Type B pancreatic cell (in vitro differentiated cells): ENCODE data around the gene C6orf58. TPM values are rescaled to one million over a fixed set of nuclear protein-coding genes. Genes with fewer than 3 reads are reported as not detected.

Source experiments
- DNase-seq: peaks from one replicate; pipeline ENCODE4 v3.0.0; 2021; ENCODE audit warnings: mixed read lengths; ENCODE audit not compliant: unreplicated experiment; ENCODE audit errors: extremely low spot score
- H3K27ac Mint-ChIP-seq: 2 replicates; pipeline ENCODE4 v1.8.0; 2021; ENCODE audit warnings: mild to moderate bottlenecking, mixed read lengths
- H3K27me3 Mint-ChIP-seq: 2 replicates; pipeline ENCODE4 v1.8.0; 2021; ENCODE audit warnings: mixed read lengths
- H3K36me3 Mint-ChIP-seq: 2 replicates; pipeline ENCODE4 v1.8.0; 2021; ENCODE audit warnings: mixed read lengths
- H3K4me1 Mint-ChIP-seq: one replicate; pipeline ENCODE4 v1.8.0; 2021; ENCODE audit warnings: mixed read lengths; ENCODE audit not compliant: unreplicated experiment
- H3K4me3 Mint-ChIP-seq: 2 replicates; pipeline ENCODE4 v1.8.0; 2021; ENCODE audit warnings: mild to moderate bottlenecking, mixed read lengths
- H3K9me3 Mint-ChIP-seq: 2 replicates; pipeline ENCODE4 v1.8.0; 2021; ENCODE audit warnings: mixed read lengths
- CTCF ChIP-seq: fragments of 200-600 bp; sonication (generic); conservative IDR thresholded peaks from 2 replicates; pipeline ENCODE4 v1.5.0; 2021; ENCODE audit warnings: antibody characterized with exemption, mild to moderate bottlenecking
- total RNA-seq: library from RNA; stranded (reverse); gene quantifications from 2 replicates; pipeline ENCODE4 v1.2.1, GENCODE V29; 2021; ENCODE audit warnings: low replicate concordance

C6orf58 gene
- total RNA-seq, 1 donor from 2014 or later, result 0.63 TPM

DNA sequence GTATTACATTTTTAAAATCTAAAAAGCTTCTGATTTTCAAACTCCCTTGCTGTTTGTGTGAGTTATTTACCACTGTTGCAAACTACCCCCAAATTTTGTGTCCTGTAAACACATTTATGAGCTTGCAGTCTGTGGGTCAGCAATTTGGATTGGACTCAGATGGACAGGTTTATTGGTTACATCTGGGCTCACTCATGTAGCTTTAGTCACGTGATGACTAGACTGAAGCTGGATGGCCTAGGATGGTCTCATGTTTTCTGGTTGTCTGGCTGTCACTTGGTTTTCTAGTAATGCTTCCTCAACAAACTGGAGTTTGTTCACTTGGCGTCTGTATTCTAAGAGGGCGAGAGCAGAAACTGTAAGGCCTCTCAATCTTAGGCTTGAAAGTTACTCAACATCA, 12.2 kb upstream of the C6orf58 start:
- H3K36me3 Mint-ChIP-seq, result no peaks in the 10 kb centered on the region

DNA sequence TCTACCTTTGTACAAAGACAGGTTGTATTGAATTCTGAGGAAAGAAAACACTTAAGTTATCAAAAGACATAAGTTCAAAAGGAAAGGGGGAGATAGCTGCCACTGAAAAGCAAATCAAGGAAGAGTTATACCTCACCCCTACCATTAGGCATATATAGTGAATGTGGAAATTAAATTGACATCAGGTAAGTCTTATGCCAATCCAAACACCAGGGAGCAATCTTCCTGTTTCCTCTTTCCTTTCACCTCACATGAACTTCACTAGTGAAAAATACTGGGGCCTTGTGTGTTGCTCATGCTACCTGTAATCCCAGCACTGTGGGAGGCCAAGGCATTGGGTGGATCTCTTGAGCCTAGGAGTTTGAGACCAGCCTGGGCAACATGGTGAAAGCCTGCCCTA, 10.9 kb upstream of the C6orf58 start:
- no peaks in the 10 kb centered on the region for H3K36me3 Mint-ChIP-seq
- DNase-seq, result no peak
- no peak overlapping the region for H3K27ac Mint-ChIP-seq
- no peaks in the 10 kb centered on the region for H3K27me3 Mint-ChIP-seq
- no peak for TF ChIP-seq CTCF
- no peaks in the 10 kb centered on the region for H3K9me3 Mint-ChIP-seq
- peaks cover 4% of the 10 kb centered on the region for H3K4me1 Mint-ChIP-seq
- no peak overlapping the region for H3K4me3 Mint-ChIP-seq

More for the DNA sequence above, 12.2 kb upstream of the C6orf58 start:
- H3K4me1 Mint-ChIP-seq, result peaks cover 4% of the 10 kb centered on the region
- no peak for TF ChIP-seq CTCF
- H3K27ac Mint-ChIP-seq, result no peak overlapping the region
- H3K4me3 Mint-ChIP-seq, result no peak overlapping the region
- no peak for DNase-seq
- no peaks in the 10 kb centered on the region for H3K9me3 Mint-ChIP-seq
- H3K27me3 Mint-ChIP-seq, result no peaks in the 10 kb centered on the region

- Mint-ChIP-seq H3K4me1 (peaks cover 4% of the 10 kb centered on the region), H3K36me3 (no peaks in the 10 kb centered on the region), H3K4me3 (no peak overlapping the region), H3K27me3 (no peaks in the 10 kb centered on the region), H3K9me3 (no peaks in the 10 kb centered on the region), H3K27ac (no peak overlapping the region)
- no peak for DNase-seq
- no peak for TF ChIP-seq CTCF
Measured at GRCh38 chr6:127566651-127567050, 10.3 kb upstream of the C6orf58 start.

- no peaks in the 10 kb centered on the region for H3K27me3 Mint-ChIP-seq
- no peak overlapping the region for H3K27ac Mint-ChIP-seq
- H3K4me3 Mint-ChIP-seq, result no peak overlapping the region
- H3K4me1 Mint-ChIP-seq, result peaks cover 4% of the 10 kb centered on the region
- DNase-seq, result no peak
- no peaks in the 10 kb centered on the region for H3K9me3 Mint-ChIP-seq
- TF ChIP-seq CTCF, result no peak
- H3K36me3 Mint-ChIP-seq, result no peaks in the 10 kb centered on the region
Measured at GRCh38 chr6:127567476-127567875, 9.5 kb upstream of the C6orf58 start.

DNA sequence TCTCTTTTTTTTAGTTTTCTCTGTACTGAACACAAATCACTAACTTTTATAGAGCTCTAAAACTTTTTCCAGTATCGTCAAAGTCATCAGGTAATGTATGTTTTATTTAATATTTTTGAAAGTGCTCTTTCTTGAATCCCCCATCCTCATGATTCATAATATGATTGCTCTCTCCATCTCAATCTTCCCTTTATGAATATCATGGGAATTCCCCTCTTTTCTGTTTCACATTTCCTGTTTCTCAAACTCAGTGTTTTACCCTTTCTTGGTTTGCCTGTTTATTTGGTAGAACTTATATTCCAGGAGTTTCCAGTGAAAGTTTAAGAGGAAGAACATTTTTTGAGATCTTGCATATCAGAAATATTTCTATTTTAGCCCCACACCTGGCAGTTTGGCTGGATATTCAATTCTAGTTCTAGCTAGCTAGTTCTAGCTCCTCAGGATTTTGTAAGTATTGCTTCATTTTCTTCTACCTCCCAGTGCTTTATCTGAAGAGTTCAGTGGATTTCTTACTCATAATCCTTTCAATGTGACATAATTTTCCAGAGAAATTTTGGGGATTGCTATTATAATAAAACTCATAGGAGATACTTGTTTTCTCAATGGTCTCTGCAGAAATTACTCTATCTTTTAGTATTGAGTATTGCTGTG, 6.1 kb upstream of the C6orf58 start:
- no peaks in the 10 kb centered on the region for H3K9me3 Mint-ChIP-seq
- H3K36me3 Mint-ChIP-seq, result no peaks in the 10 kb centered on the region
- no peaks in the 10 kb centered on the region for H3K4me1 Mint-ChIP-seq
- no peak for DNase-seq
- H3K27ac Mint-ChIP-seq, result no peak overlapping the region
- no peak overlapping the region for H3K4me3 Mint-ChIP-seq
- no peaks in the 10 kb centered on the region for H3K27me3 Mint-ChIP-seq
- no peak for TF ChIP-seq CTCF

- no peak for TF ChIP-seq CTCF
- Mint-ChIP-seq H3K9me3 (no peaks in the 10 kb centered on the region), H3K27me3 (no peaks in the 10 kb centered on the region), H3K36me3 (no peaks in the 10 kb centered on the region), H3K4me3 (no peak overlapping the region), H3K27ac (no peak overlapping the region), H3K4me1 (no peaks in the 10 kb centered on the region)
- DNase-seq, result no peak
Measured at GRCh38 chr6:127578900-127579299, 1.9 kb downstream of the C6orf58 start.
